Frontal cortex (tissue), 4 donors: ENCODE measurements around the gene PKD1L1. TPM values are rescaled to one million over a fixed set of nuclear protein-coding genes. Genes with fewer than 3 reads are reported as not detected.
"Not testable (repeated sequence)": the region's sequence is repeated elsewhere in the genome, so short reads cannot be mapped to it uniquely, and the experiment has no call there.

ENCODE experiments used
- DNase-seq, 2 donors: peaks; one replicate each; pipeline ENCODE4 v3.0.0; 2012; ENCODE audit warnings: low spot score in 2 of 2
- FAIRE-seq: peaks from 2 replicates; lab custom pipeline; 2012; peaks lifted over from hg19 to GRCh38; lab: Jason Lieb, UNC
- total RNA-seq: library from RNA; depleted of rRNA; stranded (reverse); fragments of >200 nt; gene quantifications from one replicate; pipeline ENCODE4 v1.2.3, GENCODE V29; 2014
- donor health status: control.
- donor health status: control.
- donor health status: control.

Gene PKD1L1
- total RNA-seq, 1 donor from 2014 or later, result under 0.01 TPM

DNA sequence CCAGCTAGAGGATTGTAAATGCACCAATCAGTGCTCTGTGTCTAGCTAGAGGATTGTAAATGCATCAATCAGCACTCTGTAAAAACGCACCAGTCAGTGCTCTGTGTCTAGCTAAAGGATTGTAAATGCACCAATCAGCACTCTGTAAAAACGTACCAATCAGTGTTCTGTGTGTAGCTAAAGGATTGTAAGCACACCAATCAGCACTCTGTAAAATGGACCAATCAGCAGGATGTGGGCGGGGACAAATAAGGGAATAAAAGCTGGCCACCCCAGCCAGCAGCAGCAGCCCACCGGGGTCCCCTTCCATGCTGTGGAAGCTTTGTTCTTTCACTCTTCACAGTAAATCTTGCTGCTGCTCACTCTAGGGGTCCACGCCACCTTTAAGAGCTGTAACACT, 196.5 kb downstream of the PKD1L1 start:
- DNase-seq, FAIRE-seq: not testable (repeated sequence)

- FAIRE-seq, result no peak
- DNase-seq, result no peak
These were observed 197.2 kb downstream of the PKD1L1 start for GRCh38 chr7:47751043-47751442.

GRCh38 chr7:47748041-47748440, 200.2 kb downstream of the PKD1L1 start:
- no peak for FAIRE-seq
- DNase-seq, result no peak

GRCh38 chr7:47747160-47747559, 201.1 kb downstream of the PKD1L1 start:
- FAIRE-seq (no peak), DNase-seq (no peak)

DNA sequence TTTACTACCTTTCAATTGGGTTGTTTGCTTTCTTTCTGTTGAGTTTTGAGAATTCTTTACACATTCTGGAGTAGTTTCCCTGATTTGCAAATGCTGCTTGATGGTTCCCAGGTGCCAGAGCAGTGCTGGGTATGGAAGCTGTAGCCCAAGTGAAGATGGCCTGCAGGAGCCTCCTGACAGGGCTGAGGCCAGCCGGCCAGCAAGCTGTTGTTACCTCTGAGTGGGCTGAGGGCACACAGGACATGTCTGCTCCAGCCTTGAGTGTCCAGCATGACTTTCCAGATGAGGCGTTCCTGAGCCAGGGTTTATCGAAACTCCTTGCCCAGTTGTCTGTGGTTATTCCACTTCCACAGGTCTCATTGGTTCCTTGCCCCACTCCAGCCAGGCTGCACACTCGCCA, 201.8 kb downstream of the PKD1L1 start:
- no peak for FAIRE-seq
- DNase-seq, result no peak

DNA sequence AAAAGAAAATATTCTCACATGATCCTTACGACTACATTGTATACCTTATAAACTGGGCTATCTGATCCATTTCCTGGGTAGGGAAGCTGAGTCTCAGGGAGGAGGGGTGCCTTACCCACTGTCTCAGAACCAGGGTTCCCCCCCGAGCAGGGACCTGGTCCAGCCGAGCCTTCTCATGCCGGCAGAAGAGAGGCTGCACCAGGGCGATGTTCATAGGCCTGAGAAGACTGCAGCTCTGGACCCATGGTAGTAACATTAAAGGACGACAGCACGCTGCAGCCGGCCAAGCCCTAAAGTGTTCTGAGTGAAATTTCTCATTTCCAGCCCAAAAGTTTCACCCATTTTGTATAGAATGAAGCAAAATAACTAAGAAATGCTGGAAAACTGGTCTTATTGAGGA, 203.4 kb downstream of the PKD1L1 start:
- no peak for DNase-seq
- FAIRE-seq, result no peak

- DNase-seq, result no peak
- no peak for FAIRE-seq
These were observed 204.2 kb downstream of the PKD1L1 start for GRCh38 chr7:47743965-47744591.

DNA sequence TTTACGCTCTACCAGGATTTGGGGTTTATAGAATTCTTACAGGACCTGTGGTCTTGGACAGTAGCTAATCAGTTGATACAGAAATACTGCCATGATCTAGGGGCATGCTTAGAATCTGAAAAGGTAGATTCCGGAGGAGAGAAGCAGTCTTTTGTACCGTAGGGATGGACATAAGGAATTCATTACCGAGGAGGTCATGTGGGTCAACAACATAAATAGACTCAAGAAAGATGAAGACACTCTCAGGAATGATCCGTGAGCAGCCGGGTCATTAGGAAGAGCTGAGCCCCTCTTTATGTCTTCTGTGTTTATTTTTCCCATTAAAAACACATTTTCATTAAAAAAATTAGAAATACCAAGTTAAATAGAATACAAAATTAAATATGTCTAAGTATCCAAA, 206.3 kb downstream of the PKD1L1 start:
- no peak for FAIRE-seq
- DNase-seq, result no peak

DNA sequence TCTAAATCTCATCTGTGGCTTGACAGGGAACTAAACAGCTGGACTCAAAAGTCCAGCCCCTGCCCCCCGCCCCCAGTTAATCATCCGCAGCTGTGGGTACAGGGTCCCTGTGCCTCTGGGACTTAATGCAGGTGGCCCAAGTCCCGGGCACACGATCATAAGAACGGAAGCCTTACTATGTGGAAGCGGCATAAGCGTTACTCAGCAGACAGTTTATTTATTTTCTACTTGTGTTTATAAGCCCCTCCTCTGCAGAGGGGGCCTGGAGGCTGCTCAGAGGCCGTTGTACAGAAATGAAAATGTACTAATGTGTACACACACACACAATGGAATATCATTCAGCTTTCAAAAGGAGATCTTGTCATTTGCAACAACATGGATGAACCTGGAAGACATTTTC, 208.4 kb downstream of the PKD1L1 start:
- FAIRE-seq (no peak), DNase-seq (no peak)

DNA sequence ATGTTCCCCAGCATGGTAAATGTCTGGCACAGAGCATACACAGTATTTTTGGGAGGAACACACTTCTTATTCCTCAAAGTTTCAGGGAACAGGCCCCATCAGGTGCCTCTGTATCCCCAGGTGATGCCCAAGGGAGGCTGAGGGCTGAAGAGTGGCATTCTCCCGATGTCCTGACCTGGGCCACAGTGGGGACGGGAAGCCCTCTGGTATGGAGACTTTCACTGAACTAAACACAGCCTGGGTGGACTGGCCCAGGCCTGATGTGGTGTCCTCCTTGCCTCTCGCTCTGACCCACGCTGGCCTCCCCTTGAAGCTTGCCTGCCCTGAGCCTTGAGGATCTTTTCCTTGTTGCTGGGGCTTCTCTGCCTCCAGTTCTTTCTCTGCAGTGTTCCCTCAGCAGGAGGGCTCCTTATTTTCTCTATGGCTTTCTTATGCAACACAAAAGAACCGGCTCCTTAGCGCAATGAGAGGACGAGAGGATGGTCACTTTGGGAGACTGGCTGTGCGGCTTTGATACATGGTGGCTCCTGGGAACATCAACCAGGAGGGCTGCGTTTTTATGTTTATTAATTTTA, 208.9 kb downstream of the PKD1L1 start:
- no peak for DNase-seq
- FAIRE-seq, result no peak

- no peak for FAIRE-seq
These were observed 209.6 kb downstream of the PKD1L1 start for GRCh38 chr7:47738563-47739166.

DNA sequence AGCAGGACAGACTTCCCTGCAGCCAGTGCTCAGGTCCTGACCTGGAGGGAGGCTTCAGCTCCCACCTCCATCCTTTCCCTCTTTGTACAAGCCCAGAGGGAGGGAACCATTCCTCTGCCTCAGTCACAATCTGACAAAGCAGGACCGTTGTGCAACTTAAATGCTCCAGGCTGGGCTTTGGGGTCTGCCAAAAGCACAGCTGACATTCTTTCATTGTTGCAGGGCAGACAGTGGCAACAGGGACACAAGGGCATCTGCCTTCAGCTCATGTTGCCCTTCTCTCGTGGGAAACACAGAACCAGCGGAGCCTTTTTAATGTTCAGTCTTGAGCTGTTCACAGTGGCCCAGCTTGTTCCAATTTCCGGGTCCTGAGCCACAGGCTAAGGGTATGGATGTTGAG, 210.7 kb downstream of the PKD1L1 start:
- FAIRE-seq (no peak), DNase-seq (no peak)

More at GRCh38 chr7:47738563-47739166, 209.6 kb downstream of the PKD1L1 start:
- DNase-seq, result no peak

- DNase-seq, result no peak
- no peak for FAIRE-seq
These were observed 212.6 kb downstream of the PKD1L1 start for GRCh38 chr7:47735431-47736345.

DNA sequence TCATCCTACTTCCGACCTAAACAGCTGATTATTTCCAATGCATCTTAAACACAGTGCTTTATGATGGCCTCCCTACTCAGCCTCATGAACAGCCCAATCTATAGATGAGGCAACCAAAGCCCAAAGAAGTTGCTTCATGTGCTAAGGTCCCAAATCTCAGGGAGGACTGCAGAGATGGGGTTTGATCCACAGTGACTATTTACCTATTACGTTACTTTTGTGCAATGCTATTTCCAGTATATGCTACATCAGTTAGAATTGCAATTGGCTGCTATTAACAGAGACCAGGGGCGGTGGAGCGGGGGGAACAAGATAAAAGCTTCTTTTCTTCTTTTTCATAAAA, 213.3 kb downstream of the PKD1L1 start:
- no peak for FAIRE-seq
- no peak for DNase-seq

DNA sequence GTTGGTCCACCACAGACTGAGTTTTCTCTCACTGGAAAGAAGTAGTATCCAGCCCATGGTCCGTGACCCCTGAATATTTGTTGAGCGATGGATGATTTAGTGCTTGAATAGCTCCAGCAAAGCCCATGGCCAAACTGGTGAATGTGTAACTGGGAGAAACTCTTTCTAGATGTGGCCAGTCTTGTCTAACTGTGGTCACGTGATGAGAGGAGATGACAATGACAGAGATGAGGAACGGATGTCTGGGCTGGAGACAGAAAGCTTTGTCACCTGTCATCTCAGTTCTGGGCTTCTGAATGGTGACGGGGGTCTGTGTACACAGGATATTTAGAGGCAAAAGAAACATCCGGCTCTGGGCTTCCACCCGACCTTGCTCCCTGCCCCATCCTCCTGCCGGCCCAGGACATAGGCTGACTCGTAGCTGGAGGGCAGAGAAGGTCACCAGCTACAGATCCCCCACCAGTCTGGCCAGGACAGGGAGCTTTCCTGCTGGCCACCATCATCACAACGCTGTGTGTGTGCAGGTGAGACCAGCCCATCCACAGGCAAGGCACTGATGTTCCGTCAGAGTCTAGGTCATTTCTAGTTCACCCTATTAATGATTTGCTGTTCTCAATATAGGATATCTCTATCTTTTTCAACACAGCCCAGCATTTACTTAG, 213.8 kb downstream of the PKD1L1 start:
- no peak for FAIRE-seq
- no peak for DNase-seq

- FAIRE-seq (no peak), DNase-seq (no peak)
These were observed 218.1 kb downstream of the PKD1L1 start for GRCh38 chr7:47730142-47730541.

DNA sequence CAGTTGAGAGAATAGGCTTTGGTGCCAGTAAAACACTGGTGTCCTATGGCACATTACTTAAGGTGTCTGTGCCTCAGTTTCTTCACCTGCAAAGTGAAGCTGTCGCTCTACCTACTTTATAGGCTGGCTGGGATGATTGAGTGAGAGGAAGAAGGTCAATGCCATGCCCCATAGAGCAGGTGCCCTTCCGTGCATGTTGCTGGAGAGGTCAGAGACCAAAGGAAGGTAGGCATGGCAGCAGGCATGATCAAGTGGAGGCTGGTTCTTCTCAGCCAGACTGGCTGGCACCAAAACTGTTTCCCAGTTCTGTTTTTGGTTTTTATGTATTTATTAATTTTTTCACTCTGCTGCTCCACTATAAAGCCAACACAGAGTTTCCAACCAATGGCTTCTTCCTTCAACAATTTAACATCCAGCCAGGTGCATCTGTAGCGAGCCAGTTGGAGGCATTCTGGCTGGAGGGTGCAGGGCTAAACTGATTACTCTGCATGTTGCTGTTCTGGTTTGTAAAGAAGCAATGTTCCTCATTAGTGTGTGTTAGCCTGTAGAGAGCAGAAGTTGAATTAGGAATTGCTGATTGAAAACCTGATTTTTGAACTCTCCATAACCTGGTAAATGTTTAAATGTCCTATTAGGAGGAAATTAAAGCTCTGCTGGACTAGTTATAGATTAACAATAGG, 222.1 kb downstream of the PKD1L1 start:
- FAIRE-seq (no peak), DNase-seq (no peak)

GRCh38 chr7:47725031-47725780, 223.1 kb downstream of the PKD1L1 start:
- DNase-seq, result no peak
- no peak for FAIRE-seq
